GM18517 (cell line): ENCODE results near the gene FTCD.
"Not testable (repeated sequence)": the region's sequence is repeated elsewhere in the genome, so short reads cannot be mapped to it uniquely, and the experiment has no call there.

Experiments used
- ATAC-seq: cut with Tn5 transposase; IDR thresholded peaks from one replicate; pipeline ENCODE4 v1.9.1; 2021; ENCODE audit warnings: mild to moderate bottlenecking, moderate library complexity; ENCODE audit not compliant: unreplicated experiment

The FTCD gene

GRCh38 chr21:46154155-46154954 lies 1.0 kb downstream of the FTCD start:
- ATAC-seq: no peak

GRCh38 chr21:46153247-46154154 lies 1.9 kb downstream of the FTCD start:
- ATAC-seq: no peak

GRCh38 chr21:46152927-46153246 lies 2.5 kb downstream of the FTCD start:
- no peak for ATAC-seq

GRCh38 chr21:46151989-46152926 lies 3.1 kb downstream of the FTCD start:
- ATAC-seq: no peak

DNA sequence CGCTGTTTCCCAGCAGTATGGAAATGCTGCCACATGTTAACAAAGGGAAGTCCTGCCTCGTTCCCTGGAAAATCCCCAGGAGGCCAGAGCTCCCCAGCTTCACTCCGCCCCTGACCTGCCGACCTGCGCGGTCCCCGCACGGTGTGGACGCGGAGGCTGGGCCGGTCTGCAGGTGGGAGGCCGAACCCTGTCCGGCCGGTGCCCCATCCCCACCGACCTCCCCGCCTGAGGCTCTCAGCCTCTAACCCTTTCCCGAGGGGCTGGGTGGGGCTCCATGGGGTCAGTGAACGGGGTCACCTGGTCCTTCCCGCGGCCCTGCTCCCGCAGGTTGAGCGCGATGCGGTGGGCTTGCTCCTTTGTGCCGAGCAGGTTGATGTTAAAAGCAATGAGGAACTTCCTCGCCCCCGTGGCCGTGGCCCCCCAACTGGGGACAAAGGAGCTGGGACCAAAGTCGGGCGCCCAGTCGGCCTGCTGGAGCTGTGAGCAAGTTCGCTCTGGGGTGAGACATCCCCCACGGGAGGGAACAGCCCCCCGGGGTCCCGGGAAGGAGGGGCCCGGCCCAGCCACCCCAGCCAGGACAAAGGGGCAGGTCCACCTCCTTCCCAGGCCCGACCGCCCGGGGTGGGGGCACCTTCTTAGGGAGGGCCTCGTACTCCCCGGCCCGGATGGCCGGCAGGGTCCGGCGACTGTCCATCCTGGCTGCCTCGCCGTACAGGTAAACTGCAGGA lies 4.0 kb downstream of the FTCD start:
- ATAC-seq: no peak

DNA sequence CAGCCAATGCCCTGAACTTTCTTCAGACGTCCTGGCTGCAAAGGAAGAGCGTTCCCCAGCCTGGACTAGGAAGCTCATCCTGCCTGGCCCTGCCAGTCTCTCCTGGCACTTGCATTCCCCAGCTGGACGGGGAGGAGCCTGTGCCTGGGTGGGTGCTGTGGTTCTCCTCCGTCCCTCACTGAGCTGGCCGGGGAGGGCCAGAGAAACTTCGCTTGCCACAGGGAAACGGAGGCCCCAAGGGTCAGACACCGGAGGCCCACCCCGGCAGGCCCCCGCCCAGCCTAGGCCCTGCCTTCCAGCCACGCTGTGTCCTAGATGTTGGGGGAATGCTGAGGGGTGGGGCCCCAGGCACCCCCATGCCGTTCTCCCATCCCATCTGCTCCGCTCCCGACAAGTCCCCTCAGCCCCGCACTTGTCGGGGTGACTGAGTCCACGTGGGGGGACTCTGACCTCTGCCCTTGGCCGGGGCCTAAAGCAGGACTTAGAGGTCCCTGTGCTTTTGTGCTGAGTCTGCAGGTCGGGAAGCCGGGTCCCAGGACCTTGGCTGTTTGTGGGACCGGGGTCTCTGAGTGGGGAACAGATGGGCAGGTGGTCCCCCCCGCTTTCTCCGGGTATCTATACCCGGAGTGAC lies 4.8 kb downstream of the FTCD start:
- no peak for ATAC-seq

- no peak for ATAC-seq
These were observed 5.3 kb downstream of the FTCD start for GRCh38 chr21:46150073-46150472.

DNA sequence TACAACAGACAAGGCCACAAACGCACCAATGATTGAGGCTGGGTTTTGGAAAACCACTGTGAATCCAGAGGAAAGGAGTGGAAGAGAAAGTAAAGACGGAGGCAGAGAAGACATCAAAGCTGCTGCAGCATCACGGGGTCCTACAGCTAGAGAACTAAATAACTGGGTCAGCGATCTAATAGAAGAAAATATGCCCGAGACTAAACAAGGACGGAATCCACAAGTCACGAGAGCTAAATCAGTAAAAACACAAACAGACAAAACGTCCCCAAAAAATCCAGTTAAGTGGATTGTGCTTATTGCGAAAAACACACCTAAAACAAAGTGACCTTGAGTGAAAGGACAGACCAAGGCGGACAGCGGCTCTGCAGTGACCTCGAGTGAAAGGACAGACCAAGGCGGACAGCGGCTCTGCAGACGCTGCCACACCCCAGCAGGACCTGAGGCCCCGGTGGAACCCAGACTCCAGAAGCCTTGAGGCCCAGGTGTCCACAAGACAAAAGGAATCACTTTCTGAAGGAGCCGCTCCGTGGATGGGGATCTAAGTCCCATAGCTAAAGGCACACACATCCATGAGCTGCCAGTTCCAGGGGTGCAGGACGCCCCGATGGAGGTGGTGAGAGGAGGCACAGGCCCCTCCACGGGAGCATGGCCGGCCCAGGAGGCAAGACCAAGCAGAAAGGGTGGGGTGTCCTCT lies 6.0 kb downstream of the FTCD start:
- ATAC-seq: no peak

- no peak for ATAC-seq
These were observed 7.3 kb downstream of the FTCD start for GRCh38 chr21:46148106-46148505.

DNA sequence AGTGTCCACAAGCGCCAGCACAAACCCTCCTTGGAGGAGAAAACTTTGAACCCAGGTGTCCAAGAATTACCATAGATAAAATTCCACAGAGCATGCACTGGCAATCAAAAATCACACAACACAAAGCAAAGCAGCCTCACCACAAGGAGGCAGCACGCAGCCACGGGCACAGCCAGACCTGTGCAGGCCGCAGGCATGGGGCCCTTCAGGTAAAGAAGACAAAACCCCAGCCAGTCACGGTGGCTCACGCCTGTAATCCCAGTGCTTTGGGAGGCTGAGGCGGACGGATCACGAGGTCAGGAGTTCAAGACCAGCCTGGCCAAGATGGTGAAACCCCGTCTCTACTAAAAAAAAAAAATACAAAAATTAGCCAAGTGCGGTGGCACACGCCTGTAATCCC lies 8.0 kb downstream of the FTCD start:
- not testable (repeated sequence) for ATAC-seq

DNA sequence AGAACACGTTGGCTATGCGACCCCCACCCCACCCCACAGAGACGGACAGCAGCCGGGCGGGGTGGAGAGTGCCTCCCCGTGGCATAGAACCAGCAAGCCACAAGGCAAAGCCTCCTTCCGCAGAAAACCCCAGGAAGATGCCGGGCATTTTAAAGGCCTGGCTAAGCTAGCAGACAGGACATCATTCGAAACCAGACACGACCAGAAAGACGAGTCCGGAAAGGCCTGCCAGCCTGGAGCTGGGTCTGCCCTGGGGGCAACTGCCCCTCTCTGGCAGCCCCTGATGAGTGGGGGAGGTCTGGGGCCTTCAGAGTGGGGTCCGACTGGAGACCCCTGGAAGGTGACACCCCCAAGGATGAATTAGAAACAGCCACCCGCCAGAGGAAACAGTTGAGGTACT lies 8.5 kb downstream of the FTCD start:
- no peak for ATAC-seq

DNA sequence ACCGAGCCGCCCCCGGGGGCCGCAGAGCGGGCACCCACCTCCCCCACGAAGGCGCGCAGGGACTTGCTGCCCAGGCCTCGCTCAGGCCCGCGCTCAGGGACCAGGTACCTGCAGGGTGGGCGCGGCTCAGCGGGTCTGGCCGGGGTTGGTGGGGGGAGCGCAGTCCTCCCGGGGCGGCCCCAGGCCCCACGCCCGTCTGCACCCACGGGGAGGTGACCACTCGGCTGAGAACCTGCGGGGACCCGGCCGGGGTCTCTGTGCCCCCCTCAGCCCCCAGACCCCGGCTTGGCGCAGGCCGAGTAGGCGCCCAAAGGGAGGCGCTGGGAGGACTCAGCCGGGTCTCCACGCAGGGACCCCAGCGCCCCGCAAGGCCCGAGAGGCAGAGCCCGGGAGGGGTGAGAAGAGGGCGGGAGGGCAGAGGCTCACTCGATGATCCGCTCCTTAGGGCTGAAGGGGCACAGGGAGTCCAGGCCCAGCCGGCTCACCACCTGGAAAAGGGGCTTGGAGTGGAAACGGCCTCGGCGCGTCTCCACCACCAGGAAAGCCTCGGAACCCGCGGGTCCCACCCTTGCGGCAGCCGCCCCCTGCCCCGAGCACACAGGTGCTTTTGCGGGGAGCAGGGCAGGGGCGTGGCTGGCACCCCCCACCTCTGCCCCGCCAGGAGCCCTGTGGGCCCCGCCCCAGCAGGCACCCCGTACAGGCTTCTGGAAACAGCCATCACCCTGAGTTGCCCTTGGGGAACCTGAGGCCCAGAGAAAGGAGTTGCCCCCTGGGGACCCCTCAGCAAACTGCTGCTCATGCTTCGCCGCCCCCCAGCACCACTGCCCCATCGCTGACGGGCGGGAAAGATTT lies 9.3 kb downstream of the FTCD start:
- ATAC-seq: no peak

GRCh38 chr21:46145159-46145839 lies 10.1 kb downstream of the FTCD start:
- no peak for ATAC-seq

DNA sequence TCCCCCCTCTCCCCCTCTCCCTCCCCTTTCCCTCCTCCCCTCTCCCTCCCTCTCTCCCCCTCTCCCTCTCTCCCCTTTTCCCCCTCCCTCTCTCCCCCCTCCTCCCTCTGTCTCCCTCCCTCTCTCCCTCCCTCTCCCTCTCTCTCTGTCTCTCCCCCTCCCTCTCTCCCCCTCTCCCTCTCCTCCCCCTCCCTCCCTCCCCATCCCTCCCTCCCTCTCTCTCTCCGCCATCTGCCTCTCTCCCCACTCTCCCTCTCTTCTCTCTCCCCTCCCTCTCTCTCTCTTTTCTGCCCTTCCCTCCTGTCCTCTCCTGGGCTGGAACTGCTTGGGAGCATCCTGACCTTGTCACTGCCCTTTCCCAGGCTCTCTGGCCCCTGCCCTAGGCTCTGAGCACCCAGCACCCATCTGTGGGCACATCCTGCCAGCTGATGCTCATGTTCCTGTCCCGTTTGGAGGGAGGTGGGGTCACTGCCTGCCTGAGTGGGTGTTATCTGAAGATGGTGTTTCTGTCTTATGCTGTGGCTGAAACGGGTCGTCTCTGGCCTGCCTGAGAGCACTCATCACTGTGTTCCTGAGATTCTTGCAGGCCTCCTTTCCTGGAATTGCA lies 10.8 kb downstream of the FTCD start:
- no peak for ATAC-seq

- ATAC-seq: no peak
These were observed 12.6 kb downstream of the FTCD start for GRCh38 chr21:46142582-46143473.

DNA sequence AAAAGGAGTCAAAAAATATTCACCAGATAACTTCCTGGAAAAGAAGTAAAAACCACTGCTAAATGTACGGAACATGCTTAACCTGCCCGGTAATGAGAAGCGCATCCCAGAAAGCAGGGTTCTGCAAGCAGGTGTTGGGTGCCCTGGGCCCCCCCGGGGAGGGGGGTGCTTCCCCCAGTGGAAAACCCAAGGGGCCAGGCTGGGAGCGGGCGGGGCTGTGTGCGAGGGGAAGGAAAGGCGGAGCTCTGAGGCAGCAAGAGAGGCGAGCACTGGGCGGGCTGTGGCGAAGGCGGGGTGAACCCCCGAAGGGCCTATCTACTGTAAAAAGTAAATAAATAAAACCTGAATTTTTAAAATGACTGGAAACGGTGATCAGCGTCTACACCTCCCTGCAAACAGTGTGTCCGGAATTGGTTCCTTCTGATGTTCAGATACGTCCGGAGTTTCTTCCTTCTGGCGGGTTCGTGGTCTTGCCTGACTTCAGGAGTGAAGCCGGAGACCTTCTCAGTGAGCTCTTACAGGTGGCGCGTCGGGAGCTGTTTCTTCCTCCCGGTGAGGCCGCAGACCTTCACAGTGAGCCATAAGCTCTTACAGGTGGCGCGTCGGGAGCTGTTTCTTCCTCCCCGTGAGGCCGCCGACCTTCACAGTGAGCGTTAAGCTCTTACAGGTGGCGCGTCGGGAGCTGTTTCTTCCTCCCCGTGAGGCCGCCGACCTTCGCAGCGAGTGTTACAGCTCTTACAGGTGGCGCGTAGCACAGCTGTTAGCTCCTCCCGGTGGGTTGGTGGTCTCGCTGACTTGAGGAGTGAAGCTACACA lies 13.4 kb downstream of the FTCD start:
- ATAC-seq: no peak
